Body of pancreas (tissue), 4 donors: ENCODE data around the gene RBBP8NL. TPM values are rescaled to one million over a fixed set of nuclear protein-coding genes. Genes with fewer than 3 reads are reported as not detected.

Source experiments
- ATAC-seq: fragments of 150-250 bp; one replicate; pipeline ENCODE4 v1.9.1; 2016
- DNase-seq, 4 donors: peaks; one replicate each; pipeline ENCODE4 v3.0.0-alpha.2; 2019
- H3K27ac ChIP-seq, 4 donors: fragments of 200-600 bp; sonication (generic); 1 replicate in 3 of 4; 2 replicates in 1 of 4; pipeline versions ENCODE4 v1.5.1 to v1.6.1; 2016 to 2019; ENCODE audit warnings: mild to moderate bottlenecking in 1 of 4, mixed read lengths in 1 of 4, moderate library complexity in 1 of 4
- H3K27me3 ChIP-seq, 2 donors: fragments of 200-600 bp; sonication (generic); one replicate each; pipeline ENCODE4 v1.6.0; 2016; ENCODE audit warnings: mild to moderate bottlenecking in 1 of 2
- H3K36me3 ChIP-seq, 2 donors: fragments of 200-600 bp; sonication (generic); replicated peaks in 1 of 2; 2 replicates each; pipeline ENCODE4 v1.5.1; 2016; ENCODE audit warnings: low read depth in 2 of 2; ENCODE audit not compliant: insufficient read depth in 1 of 2
- H3K4me1 ChIP-seq: fragments of 200-600 bp; sonication (generic); one replicate; pipeline ENCODE4 v1.6.0; 2016
- H3K4me3 ChIP-seq, 2 donors: fragments of 200-600 bp; sonication (generic); 1 replicate in 1 of 2; 2 replicates in 1 of 2; pipeline ENCODE4 v1.5.1; 2016 to 2019
- H3K9me3 ChIP-seq, 3 donors: fragments of 200-600 bp; sonication (generic); 1 replicate in 2 of 3; 2 replicates in 1 of 3; pipeline ENCODE4 v1.5.1; 2016
- POLR2A ChIP-seq, 3 donors: fragments of 450-650 bp; IDR thresholded peaks; one replicate each; pipeline ENCODE4 v1.6.1; 2016; ENCODE audit warnings: antibody characterized with exemption in 3 of 3, mild to moderate bottlenecking in 2 of 3
- WGBS, 2 donors: methylation state at CpG; one replicate each; pipeline ENCODE4 v1.1.5; 2017; 5-methylcytosine and 5-hydroxymethylcytosine counted together
- intact Hi-C: fragments of 100-400 bp; cut with DNase I; formaldehyde crosslinking; loops from one replicate; pipeline ENCODE4 v1.15.1; 2023
- total RNA-seq, 2 donors: library from RNA; depleted of rRNA; stranded (reverse); fragments of >200 nt; gene quantifications; one replicate each; pipeline ENCODE4 v1.1.0, GENCODE V29; 2016
- TF ChIP-seq, protein P1 (sequence below), 7 experiments: fragments of 450-650 bp in 4 of 7; fragments of 200-600 bp in 3 of 7; sonication (generic) in 3 of 7; IDR thresholded peaks; one replicate each; pipeline ENCODE4 v1.5.1; 2016 to 2019; ENCODE audit warnings: antibody characterized with exemption in 7 of 7

The RBBP8NL gene
- total RNA-seq, 2 donors from 2014 or later = 2.3 TPM

DNA sequence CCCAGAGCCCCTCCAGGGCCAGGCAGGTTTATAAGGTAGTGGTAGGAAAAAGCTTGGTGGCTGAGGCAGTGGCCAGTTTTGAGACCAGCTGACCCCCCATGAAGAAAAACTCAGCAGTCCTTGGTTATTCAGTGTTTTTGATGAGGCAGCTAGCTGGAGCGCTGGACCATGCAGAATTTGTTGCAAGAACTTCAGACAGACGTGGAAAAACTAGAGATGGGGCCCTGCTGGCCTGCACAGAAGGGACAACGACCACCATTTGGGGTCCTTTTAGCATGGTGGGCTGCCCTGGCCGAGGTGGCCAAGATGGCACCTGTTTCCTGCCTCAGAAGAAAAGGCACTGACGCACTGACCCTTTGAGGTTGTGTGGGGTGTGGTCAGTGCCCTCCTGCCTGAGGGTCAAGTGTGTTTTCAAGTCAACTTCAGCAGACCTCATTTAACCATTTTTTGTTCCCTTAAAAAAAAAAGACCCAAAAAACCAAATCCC, 37.7 kb downstream of the RBBP8NL start:
- no peak overlapping the region for H3K4me3 ChIP-seq
- no peaks in the 10 kb centered on the region for H3K9me3 ChIP-seq
- H3K36me3 ChIP-seq = peaks cover 0 to 8% of the 10 kb centered on the region in 2 donors
- no peak for ATAC-seq
- no peak overlapping the region for H3K27ac ChIP-seq
- peaks cover 27% of the 10 kb centered on the region for H3K4me1 ChIP-seq
- 80 to 81% methylated on average over 5 of the region's 5 CpGs for WGBS, 2 donors
- H3K27me3 ChIP-seq = no peaks in the 10 kb centered on the region
- DNase-seq = no peak
- no peak for TF ChIP-seq POLR2A (IDR thresholded peaks at IDR 0.05)
- TF ChIP-seq, protein P1, sequence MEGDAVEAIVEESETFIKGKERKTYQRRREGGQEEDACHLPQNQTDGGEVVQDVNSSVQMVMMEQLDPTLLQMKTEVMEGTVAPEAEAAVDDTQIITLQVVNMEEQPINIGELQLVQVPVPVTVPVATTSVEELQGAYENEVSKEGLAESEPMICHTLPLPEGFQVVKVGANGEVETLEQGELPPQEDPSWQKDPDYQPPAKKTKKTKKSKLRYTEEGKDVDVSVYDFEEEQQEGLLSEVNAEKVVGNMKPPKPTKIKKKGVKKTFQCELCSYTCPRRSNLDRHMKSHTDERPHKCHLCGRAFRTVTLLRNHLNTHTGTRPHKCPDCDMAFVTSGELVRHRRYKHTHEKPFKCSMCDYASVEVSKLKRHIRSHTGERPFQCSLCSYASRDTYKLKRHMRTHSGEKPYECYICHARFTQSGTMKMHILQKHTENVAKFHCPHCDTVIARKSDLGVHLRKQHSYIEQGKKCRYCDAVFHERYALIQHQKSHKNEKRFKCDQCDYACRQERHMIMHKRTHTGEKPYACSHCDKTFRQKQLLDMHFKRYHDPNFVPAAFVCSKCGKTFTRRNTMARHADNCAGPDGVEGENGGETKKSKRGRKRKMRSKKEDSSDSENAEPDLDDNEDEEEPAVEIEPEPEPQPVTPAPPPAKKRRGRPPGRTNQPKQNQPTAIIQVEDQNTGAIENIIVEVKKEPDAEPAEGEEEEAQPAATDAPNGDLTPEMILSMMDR (IDR thresholded peaks at IDR 0.05) = no peak
- intact Hi-C loops = no loop called here

DNA sequence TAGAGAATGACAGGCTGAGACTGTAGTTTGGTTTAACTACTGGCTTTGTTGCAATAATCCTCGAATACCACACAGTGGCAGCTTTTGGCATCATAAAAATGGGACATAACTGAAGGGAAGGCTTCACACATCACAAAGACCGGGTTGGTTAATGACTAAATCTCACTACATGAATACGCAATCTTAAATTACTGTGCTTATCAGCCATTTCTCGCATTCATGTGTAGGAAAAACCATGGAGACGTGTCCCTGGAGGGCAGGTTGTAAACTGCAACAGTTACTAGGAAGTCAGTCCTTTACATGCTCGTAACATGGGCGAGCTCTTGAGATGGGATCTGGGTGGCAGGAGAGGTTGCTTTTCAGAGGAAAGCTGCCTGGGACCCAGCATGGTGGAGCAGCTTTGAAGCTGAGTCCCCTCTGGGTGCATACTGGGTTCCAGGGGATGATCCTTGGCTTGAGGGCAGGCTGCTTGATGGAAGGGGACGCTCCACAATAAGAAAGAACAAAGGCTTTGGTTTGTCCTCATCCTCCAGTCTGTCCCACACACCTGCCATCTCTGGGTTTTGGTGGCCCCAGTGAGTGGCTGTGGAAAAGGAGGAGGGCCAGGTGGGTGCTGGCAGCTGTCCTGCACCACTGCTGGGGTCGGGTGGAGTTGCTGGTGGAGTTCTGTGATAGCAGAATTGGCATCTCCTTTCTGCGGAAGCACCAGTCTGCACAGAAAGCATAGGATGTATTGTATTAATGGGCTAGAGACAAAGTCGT, 38.3 kb downstream of the RBBP8NL start:
- no peak for TF ChIP-seq POLR2A (IDR thresholded peaks at IDR 0.05)
- TF ChIP-seq, protein P1 (IDR thresholded peaks at IDR 0.05) = no peak
- Histone ChIP-seq H3K4me1 (peaks cover 27% of the 10 kb centered on the region), H3K4me3 (no peak overlapping the region), H3K27ac (no peak overlapping the region), H3K27me3 (no peaks in the 10 kb centered on the region), H3K9me3 (no peaks in the 10 kb centered on the region), H3K36me3 (peaks cover 0 to 8% of the 10 kb centered on the region in 2 donors)
- WGBS, 2 donors = 74 to 85% methylated on average over 10 to 11 of the region's 11 CpGs
- DNase-seq = no peak
- intact Hi-C loops = no loop called here
- no peak for ATAC-seq

DNA sequence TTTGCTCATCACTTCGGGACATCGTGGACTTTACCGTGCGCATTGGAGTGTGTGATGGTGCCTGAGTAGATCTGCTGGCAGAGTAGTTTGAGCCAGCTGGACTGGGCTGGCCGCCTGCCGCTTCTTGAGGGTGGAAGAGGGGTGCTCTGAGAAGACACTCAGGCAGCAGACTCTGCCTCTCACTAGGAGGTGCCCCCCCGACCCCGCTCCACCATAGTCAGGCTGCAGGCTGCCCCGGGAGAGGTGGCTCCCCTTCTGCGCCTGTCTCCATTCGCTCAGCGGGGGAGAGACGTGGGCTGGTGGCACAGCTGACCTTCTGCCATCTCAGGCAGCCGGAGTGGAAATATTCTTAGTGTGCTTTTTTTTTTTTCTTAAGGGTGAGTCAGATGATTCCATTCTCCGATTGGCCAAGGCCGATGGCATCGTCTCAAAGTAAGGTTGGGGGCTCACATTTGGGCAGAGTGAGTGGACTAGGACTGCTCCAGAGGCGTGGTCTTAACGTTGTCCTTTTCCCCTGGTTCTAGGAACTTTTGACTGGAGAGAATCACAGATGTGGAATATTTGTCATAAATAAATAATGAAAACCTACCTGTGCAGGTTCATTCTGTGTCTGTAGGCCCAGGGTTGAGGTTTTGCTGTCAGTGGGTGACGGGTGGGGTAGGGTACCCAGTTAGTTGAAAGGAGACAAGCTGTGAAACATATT, 39.3 kb downstream of the RBBP8NL start:
- 51 to 52% methylated on average over 13 to 20 of the region's 20 CpGs for whole genome bisulfite sequencing, 2 donors
- H3K36me3 ChIP-seq = peaks cover 0 to 8% of the 10 kb centered on the region in 2 donors
- peak overlapping the region in 2 of 4 donors; percentile 90 to 97 for H3K27ac ChIP-seq
- TF ChIP-seq POLR2A (IDR thresholded peaks at IDR 0.05) = no peak
- TF ChIP-seq, protein P1 (IDR thresholded peaks at IDR 0.05) = no peak
- no peaks in the 10 kb centered on the region for H3K9me3 ChIP-seq
- no peaks in the 10 kb centered on the region for H3K27me3 ChIP-seq
- no peak for DNase-seq
- intact Hi-C loops = no loop called here
- no peak for ATAC-seq
- peaks cover 27% of the 10 kb centered on the region for H3K4me1 ChIP-seq
- H3K4me3 ChIP-seq = no peak overlapping the region

DNA sequence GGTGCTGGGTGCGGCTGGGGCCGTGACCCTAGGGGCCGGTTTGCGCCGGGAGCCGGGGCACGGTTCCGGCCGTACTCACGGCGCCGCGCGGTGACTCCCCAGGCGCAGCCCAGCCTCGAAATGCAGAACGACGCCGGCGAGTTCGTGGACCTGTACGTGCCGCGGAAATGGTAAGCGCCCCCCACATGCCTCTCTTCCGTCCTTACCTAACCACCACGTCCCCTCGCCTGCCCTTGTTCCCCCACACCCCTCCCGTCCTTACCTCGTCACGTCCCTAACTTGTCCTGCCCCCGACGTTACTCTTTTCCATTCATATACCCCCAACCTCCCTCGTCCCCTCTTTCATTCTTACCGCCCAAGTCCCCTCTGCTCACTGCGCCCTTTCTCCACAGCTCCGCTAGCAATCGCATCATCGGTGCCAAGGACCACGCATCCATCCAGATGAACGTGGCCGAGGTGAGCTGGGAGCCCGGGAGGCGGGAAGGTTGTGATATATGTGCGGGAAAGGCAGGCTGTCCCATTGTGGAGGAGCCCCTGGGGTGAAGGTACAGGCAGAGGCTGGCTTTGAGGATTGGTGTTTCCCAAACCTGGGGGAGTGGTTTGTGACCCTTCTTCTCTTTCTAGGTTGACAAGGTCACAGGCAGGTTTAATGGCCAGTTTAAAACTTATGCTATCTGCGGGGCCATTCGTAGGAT, 40.0 kb downstream of the RBBP8NL start:
- H3K36me3 ChIP-seq = peaks cover 0 to 8% of the 10 kb centered on the region in 2 donors
- no peaks in the 10 kb centered on the region for H3K27me3 ChIP-seq
- no peak for ATAC-seq
- peaks cover 27% of the 10 kb centered on the region for H3K4me1 ChIP-seq
- H3K4me3 ChIP-seq = peak overlapping the region; percentile 84 to 89
- no peak for TF ChIP-seq POLR2A (IDR thresholded peaks at IDR 0.05)
- TF ChIP-seq, protein P1 (IDR thresholded peaks at IDR 0.05) = no peak
- WGBS, 2 donors = 1% methylated on average over 31 to 47 of the region's 47 CpGs
- intact Hi-C loops = no loop called here
- DNase-seq = no peak
- no peaks in the 10 kb centered on the region for H3K9me3 ChIP-seq
- H3K27ac ChIP-seq = peak overlapping the region; percentile 88 to 97 (median 90)
